ENCODE measurements around the gene THADA.

THADA gene

DNA sequence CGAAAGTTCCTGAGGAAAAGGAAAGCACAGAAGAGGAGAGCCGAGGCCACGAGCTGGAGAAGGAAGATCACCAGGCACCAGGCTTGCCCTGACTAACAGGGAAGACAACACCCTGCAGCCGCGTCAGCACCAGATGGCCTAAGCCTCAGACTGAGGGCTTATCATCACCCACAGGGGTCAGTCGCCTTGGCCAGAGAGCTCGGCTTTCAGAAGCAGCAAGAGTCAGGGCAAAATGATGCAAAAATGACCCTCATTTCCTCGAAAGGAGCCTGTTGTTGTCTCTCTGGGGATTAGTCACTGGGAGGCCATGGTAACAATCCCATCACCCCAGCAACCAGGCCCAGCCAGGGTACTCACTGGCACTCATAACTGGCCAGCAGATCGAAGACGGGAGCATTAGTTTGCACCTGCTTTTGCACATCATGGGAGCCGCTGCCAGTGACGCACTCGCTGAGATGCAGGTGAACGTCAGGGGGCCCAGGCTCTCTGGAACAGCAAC is 326.7 kb downstream of the THADA start:
- no peak for DNase-seq

DNA sequence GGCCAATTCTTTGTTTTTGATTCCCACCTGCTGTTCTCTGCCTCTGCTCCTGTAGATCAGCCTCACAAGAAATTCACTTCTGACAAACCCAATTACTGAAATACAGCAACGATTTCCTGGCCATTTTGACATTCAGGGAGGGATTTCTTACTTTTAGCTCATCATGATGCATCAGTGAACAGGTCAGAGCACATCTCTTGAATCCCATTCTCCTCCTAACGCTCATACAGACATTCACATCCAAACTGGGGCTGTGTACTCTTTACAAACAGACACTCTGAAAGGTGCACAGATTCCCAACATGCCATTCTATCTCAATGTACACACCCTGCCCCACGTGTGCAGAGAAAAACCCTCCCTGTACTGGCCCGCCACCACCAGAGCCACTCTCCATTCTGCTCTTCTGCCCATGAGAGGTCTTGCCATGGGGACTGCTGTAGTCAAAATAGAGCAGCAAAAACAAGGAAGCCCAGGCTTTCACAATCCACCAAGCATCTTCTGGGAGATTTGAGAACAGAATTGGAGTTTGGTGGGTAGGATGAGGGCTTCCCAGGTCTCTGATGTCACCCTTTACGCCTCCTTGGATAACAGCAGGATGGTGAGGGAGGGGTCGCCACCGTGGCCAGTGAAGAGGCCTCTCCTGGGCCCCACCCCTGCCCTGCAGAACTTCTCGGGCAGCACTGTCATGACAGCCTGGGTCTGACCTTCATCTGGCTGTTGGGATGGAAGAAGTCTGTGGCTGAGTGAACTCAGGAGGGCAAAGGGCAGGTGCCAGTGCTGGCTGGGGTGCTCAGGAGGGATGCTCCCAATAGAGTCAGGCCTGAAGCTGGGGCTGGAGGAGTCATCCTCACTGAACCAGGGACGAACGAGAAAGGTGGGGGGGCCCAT is 327.5 kb downstream of the THADA start:
- DNase-seq, result no peak

DNA sequence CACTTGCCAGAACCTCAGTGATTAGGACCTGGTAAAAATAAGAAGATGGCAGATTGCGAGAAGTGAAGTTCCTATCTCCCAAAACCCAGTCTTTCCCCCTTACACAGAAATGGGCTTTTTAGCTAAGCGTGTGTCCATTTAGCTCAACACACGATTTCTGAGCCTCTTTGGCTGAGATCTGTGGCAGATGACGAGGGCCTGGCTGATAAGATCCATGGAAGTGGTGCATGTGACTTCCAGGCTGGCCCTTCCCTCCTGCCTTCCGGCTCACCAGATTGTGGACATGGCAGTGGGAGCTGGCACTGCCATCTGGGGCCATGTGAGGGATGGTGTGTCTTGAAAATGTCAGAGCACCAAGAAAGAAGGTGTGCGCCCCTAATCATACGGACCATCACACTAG is 328.5 kb downstream of the THADA start:
- DNase-seq, result no peak

DNA sequence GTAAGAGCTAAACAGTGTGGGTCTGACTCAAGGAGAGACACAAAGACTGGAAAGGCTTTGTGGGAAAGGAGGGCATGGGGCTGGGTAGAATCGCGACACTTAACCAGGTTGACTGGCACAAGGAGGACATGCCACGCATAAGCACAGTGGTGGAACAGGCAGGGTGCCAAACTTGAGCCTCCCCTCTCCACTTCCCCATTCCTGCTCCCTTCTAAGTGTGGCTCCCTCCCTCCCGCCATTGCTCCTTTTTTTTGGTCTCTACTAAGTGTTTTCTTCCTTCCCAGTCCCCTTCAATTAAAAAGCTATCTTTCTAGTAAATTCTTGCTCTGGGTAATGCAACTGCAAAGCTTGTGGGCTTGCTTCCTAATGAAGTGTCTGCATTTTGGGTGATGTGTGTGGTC is 329.1 kb downstream of the THADA start:
- DNase-seq, result no peak

DNA sequence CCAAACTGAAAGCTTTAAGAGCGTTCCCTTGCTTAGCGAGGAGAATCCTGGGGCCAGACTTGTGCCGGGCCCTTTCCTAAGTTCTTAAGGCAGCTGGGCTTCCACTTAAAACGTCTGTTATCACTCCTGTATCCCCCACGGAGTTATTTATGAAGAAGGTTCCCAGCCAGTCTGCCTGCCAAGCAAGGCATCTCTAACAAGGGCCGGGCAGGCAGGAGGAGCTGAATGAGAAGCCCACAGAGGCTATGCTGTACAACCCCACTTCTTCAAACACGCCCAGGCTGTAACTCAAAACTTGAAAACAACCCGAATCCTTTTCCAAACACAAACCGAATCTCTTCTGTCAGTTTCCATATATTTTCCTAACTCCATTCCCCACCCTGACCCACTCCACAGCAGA is 330.4 kb downstream of the THADA start:
- no peak for DNase-seq

DNA sequence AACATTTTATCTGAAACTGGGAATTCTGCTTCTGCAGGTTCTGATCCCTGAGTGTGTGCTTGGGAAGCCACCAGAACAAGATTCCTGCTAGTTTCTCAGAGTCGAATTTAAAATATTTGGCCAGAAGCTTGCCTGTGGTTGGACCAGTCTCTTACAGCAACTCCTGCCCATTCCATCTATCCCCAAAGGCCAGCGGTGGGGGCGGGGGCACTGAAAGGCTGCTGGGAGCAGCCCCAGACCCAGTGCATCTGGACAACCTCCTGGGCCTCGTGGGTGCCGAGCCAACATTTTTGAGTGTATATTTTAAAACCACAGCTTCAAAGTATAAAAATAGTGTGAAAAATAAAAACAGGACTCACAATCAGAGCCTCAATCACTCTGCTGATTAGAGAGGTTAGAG is 330.8 kb downstream of the THADA start:
- no peak for DNase-seq

DNA sequence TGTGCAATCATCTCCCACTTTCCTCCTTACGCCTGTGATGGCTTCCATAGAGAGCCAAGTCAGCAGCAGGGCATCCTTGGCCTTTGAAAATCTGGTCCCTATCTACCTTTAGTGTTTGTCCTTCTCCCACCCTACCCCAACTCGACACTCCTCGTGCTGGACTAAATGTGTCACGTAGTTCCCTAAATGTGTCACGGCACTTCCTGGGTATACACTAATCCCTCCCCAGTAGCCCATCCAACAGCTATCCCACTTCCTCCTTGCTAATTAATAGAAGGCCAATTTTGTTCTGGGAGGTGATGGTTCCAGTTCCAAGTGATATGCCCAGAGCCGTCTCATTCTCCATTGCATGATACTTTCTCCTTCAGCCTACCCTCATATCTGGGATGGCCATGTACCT is 332.9 kb downstream of the THADA start:
- DNase-seq, result no peak

DNA sequence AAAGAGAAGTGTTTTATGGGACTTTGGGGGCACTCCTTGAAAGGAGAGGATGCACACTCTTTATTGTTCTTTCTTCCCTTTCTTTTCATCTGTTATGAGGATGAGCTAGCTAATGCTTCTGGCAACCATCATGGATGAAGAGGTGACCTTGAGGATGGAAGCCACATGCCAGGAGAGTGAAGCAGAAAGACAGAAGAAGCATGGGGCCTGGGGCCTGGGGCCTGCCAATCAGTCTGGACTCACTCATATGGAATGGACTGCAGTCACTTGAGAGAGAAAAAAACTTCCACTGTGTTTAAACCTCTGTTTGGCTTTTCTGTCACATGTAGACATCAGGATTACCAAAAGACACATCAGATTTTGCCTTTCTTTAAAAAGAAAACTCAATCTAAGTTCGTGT is 333.6 kb downstream of the THADA start:
- no peak for DNase-seq

DNA sequence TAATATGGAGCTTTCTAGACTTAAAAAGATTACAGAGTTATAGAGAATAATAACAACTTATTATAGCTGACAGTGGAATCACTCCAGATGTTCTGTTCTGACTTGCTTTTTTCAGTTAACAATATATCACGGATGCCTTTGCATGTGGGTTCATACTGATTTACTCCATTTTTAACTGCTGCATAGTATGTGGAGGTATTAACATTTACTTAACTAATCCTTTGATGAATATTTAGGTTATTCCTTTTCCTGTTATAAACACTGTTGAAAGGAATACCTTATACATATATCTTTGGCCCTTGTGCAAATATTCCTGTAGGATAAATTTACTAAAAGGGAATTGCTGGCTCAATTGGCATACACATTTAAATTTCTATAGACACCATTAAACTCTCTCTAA is 336.3 kb downstream of the THADA start:
- no peak for DNase-seq

DNA sequence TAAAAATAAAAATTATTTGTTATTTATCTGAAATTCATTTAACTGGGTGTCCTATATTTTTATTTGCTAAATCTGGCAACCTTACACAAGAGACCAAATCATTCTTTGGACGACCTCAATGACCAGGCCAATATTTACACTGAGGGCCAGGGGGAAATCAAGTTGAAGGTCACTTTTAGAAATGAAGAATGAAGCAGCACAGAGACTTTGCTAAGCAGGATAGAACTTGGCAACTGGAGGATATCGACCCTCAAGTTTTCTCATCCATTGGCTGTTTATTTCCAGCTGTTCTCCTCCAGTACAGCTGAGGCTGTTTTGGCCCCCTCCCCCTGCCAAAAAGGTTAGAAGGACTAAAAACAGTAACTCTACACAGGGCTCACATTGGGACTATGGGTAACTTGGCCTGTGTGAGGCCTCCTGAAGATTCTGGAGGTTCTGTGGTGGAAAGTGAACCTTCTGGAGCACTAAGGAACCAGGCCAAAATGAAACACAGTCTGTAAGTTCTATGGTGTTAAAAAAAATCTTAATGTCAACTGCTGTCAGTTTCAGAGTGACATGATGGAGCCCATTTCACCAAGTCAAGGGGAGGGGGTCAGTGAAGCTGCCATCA is 337.2 kb downstream of the THADA start:
- DNase-seq, result no peak

DNA sequence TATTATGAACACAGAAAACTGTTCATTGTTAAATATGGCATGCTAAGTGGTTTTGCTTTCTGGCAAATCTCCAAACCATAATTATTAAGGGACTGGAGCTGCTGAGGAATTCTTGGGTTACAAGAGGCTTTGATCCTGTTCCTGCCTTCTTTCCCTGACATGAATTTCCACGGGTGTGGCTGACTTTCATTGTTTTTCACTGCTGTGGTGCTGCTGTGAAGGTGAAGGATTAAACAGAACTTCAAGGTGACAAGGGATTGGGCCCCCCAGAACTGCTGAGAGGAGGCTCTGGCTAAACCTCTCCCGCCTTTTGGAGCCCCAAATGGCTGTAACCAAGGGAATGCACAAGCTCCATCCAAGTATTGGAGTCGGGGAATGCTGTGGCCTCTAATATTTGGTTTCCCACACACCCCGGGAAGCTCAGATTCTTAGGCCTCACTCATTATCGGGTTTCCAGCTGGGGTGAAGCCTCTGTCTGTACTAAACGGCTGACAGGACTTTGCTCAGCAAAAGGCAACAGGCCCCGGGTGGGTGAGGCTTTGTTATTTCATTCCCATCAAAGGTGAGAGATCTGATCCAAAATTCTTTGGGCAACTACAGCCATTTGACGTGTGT is 340.4 kb downstream of the THADA start:
- no peak for DNase-seq

DNA sequence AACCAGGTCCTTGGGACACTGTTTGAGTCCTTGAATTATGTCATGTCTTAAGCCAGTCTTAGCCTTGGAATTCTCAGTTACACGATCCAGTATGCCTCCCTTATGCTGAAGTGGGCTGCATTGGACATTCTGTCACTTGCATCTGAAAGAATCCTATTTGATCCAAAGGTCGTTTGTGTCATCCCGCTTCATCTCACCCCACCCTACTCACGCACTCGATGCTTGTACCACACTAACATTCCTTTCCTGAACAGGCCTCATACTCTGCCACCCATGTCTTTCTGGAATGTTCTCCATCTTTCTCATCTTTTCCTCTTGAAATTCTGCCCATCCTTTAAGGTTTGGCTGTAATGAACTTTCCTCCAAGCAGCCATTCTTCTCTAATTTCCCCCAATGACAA is 341.5 kb downstream of the THADA start:
- DNase-seq, result no peak

DNA sequence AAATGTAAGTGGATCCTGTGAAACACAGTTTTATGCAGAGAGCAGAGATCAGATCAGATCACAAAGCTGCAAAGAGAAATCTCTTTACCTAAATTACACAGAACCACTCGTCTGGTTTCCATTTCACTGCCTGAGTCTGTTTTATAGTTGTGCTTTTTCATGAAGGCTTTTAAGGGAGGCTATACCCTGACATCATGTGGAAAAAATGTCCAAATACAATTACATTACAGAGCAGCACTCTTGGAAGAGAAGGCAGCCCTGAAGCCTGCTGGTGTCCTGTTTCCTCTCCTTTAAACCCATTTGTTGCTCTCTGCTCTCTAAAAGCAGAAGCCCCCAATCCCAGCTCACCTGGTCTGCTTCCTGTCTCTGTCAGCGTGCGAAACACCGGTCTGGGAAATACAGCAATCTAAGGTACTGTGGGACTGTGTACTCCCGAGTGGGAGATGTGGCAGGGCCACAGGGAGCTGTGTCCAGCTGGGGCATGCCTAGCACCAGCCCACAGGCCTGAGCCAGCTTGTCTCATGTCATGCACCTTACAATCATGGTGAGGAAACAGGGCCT is 344.6 kb downstream of the THADA start:
- no peak for DNase-seq

DNA sequence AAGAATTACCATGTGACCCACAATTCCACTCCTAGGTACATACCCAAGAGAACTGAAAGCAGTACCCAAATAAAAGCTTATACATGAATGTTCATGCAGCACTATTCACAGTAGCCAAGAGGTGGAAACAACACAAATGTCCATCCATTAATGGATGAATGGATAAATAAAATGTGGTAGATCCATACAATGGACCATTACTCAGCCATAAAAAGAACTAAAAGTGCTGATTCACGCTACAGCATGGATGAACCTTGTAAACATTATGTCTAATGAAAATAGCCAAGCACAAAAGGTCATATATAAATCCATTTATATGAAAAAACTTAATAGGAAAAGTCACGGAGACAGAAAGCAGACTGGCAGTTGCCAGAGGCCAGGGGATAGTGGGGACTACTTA is 345.8 kb downstream of the THADA start:
- no peak for DNase-seq

DNA sequence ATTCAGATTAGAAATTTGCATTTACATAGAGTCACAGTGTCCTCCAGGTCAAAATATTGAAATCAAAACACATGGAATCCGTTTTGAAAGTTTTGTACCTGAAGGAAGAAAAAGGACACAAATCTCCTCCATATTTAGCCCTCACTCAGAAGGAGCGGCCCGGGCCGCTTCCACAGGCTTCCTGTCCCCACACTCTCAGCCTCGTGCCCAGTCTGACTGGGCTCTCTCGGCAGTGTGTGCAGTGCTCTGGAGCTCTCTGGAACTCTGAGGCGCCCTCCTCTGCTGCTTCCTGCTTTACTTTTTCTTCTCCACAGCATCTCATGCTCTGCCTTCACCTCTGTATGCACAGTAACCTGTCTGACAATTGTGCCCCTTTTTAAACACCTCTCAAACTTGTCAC is 347.2 kb downstream of the THADA start:
- no peak for DNase-seq

DNA sequence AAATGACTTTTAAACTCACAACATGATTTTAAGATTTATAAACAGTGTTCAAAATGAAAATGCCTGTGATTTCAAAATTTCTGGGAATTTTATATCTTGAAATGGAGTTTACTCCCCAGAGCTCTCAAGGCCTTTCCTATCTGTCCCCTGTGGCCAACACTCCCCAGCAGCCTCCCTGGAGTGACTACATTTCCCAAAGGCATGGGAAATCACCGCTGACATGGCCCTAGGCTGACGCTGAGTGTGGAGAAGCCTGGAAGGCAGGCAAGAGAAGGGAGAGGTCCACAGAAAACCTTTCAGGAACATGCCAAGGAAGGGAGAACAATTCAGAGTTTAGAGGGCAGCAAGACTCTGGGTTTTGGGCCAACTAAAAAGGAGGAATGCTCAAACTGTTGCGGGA is 349.2 kb downstream of the THADA start:
- DNase-seq, result no peak

DNA sequence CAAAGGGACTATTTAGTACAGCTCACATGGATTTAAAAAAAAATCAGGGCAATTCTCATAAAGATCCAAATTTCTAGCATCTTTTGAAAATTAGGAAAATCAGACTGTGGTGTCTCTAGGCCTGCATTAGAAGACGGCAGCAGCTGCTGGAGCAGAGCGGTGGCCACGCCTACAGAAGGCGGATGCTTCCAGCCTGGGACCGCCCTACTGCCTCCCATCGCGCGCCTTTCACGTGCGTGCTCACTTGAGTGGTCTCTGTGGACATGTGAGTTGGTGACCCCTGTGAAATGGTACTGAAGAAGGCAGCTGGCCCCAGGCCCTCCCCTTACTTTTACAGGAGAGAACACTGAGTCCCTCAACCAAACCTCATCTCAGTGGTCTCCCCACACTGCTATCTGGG is 354.3 kb downstream of the THADA start:
- DNase-seq, result no peak

DNA sequence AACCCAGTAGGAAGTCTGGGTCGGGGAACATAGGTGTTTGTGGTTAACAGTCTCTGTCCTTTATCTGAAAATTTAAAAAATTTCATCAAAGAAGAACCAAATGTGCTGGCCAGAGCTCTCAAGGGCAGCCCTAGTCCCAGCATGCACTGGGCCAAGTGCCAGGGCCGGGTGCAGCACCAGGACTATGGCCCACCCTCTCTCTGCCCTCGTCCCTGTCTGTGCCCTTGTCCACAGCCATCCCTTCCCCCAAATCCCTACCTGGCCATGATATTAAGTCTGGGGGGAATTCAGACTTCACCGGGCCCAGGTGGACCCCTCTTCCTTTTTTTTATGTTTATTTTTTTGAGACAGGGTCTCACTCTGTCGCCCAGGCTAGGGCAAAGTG is 355.1 kb downstream of the THADA start:
- no peak for DNase-seq

DNA sequence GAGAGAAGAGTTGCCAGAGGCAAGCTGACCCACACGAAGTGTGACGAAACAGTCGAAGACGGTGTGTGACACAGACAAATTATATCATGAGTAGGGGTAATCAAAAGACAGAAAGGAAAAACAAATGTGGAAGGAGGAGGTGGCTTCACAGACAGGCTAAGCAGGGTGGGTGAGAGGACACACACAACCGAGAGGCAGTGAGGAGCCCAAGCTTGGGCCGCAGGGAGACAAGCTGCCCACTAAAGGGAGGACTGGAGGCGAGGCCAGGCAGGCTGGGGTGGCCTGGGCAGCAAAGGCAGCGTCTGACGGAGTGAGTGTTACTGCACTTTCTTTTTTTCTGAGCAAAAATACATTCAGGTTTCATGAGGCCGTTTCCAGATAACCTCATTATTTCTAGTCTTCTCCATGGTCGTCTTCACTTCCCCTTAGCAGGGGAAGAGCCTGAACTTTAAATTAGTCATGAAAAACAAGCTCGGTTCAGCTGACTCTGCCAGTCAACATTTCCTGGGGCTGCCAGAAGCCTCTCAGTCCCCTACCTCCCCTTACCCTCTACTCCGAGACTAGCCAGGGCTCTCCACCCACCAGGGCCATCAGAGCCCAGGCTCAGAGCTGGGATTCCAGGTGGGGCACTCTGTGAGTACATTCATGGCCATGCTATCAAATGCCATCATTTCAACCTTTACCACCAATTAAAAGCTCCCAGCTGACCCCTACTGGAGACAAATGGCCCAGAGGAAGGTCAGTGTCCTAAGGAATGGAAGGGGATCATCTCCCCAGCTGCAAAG is 355.7 kb downstream of the THADA start:
- no peak for DNase-seq

DNA sequence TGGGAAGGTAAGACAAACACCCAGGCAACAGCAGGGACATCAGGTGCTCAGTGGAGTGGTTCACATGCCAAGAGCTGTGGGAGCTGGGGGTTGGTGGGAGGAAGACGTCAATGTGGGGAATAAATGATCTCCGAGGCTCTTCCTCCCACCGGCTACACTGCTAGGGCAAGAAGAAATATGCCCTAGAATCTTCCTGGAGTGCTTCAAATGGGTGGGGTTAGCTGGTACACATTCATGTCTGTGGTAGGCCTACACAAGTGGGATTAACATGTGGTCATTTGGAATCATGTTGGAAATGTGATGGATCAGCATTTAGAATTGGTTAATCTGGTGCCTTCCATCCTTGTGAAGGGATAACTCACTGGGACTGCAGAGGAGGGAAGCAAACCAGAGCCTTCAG is 357.0 kb downstream of the THADA start:
- DNase-seq, result no peak

DNA sequence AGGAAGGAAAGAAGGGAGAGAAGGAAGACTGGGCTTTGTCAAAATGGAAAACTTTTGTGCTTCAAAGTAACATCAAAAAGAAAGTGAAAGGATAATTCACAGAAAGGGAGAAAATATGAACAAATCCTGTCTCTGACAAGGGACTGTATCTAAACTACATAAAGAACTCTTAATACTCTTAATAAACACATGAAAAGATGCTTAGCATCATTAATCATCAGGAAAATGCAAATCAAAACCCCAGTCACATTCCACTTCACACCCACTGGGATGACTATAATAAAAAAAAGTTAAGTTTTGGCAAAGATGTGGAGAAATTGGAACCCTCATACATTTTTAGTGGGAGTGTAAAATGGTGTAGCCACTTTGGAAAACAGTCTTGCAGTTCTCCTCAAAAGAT is 357.7 kb downstream of the THADA start:
- no peak for DNase-seq

DNA sequence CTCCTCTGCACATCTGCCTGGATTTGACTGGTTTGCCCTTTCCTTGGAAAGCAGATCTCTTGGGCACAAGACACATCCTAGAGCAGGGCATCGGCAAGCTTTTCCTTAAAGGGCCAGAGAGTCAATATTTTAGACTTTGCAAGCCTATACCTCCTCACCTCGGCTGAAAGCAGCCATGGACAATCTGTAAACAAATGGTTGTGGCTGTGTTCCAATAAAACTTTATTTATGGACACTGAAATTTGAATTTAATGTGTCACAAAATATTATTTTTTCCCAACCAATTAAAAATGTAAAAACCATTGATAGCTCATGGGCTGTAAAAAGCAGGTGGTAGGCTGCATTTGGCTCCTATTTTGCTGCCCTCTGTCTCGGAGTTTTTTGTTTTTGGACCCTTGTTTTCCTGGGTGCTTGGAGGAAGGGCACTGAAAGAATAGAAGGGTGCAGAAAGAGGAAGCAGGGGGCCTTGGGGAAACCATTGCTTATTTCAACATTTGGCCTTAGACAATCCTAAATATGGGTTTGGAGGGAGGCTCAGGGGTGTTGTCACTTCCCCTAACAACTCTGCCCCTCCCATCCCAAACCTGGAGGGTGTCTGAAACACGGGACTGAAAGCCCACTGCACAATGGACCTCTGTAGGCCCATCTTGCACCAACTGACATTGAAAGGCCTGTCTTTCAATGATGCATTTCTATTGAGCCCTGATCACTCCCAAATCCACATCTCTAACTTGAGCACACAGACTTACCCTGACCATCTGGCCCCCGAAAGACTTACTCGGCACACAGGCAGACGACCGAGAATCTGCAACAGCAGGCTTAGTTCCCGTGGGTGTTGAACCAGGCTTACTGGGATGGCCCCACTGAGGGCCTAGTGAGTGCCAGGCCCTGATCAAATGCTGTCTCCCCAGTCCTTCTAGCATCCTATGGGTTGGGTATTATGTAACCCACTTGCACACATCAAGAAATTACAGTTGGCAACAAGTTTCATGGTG is 362.3 kb downstream of the THADA start:
- DNase-seq, result no peak
